Inferior parietal cortex (tissue), 1 donor: Measurements from ENCODE around the gene RPS6KL1.

Experiments used
- DNase-seq: peaks from one replicate; pipeline ENCODE4 v3.0.0-alpha.2; 2016; ENCODE audit errors: extremely low spot score

The RPS6KL1 gene

DNA sequence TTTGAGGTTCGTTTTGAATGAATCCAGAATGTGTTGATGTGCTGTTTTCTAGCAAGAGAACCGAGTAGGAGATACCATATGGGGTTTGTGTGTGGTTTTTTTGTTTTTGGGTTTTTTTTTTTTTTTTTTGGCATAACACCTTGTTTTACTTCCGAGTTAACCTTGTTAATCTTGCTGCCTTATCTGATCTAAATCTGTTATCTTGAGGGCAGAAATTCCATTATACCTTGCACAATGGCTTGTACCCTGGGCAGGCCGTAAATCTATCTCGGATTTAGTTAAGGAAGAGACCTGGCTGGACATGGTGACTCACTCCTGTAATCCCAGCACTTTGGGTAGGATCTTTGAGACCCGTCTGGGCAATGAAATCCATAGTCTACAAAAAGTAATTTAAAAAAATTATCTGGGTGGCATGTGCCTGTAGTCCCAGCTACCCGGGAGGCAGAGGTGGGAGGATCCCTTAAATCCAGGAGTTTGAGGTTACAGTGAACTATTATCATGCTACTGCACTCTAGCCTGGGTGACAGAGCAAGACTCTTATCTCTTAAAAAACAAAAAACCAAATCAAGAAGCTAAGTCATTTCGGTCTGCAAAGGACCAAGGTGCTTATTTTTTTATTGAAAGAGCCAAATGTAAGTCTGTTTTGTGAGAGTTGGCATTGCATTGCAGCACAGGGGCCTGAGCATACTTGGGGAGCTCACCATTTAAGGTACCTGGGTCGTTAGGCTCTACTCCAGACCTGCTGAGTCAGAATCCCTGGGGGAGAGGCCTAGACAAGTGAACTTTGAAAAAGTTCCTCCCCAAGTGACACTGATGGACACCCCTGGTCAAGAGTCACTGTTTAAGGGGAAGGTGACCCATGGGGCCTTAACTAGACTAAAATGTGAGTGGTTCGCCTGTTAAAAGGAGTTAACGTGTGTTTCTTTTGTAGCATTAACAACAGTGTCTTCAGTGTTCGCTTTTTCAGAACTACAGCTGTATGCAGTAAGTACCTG, 34.6 kb downstream of the RPS6KL1 start:
- no peak for DNase-seq

DNA sequence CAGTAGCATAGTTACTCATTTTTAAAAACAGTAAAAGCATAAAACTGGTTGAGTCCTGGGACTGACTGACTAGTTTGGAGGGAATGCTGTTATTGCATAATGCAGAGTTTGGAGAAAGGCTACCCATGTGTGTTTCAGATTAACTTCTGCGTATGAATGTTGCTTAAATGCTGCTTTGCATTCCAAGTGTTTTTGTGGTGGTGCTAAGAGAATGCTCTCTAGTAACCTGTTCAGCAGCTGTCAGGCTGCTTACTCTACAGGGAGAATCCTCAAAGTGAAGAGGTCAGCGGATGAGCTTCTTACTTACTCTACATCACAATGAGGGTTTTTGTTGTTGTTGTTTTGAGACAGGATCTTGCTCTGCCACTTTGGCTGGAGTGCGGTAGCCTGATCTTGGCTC, 37.1 kb downstream of the RPS6KL1 start:
- DNase-seq = no peak

DNA sequence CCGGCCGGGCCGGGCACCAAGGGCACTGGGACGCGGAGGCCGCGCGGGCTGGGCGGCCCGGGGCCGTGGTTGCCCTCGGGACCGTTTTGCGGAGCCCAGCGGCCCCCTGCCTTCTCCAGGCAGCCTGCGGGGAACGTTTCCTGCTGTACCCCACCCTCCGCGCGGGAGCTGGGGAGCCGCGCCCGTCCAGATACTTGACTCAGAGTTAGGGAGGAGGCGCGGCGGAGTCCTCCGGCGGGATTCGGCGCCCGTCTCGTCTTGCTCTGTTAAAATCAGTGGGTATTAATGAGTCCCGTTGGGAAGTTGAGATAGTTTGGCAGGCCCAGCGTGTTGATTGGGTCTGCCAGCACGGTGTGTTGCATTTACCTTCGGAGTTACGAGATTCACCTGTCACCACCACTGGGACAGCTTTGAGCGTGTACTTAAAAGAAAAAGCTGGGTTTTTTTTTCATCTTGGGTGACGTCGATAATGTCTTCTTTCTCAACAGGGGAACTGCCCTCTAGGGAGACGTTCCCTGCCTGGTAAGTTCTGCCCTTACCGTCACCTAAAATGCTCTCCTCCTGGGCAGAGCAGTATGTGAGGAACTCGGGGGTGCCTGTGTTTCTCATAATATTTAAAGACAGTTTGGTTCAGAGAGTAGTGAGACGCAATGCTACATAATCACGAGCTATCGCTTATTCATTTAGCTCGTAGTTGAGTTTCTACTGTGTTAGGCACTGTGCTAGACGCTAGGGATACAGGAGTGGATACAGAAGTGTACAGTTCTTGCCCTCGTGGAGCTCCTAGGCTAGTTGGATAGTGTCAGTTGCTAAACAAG, 40.7 kb downstream of the RPS6KL1 start:
- no peak for DNase-seq

DNA sequence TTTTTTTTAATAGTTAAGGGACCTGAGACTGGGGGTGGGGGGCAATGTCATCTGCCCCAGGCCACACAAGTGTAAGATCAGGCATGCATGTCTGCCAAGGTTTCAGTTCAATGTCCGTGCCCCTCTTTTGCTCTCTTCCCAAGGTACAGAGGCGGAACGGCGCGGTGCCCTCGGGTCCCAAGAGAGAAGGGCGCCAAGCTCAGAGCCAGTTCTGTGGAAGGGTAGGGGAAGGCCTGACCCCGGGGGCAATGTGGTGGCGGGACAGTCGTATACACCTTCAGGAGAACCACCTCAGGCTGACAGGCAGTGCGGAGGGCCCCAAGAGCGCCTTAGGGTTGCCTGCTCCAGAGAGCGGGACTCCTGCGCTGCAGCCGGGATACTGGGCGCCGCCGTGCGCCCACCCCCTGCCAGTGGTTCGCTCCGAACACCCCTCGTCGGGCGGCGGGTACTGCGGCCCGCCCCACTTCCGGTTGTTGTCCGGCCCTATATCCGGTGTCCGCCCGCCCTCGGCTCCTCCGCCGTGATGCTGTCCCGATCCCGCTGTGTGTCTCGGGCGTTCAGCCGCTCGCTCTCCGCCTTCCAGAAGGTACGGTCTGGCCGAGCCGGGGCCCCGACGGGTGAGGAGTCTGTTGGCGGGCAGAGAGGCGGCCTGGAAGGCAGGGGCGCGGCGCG, 41.5 kb downstream of the RPS6KL1 start, which contains the start of gene DLST:
DLST (plus strand) TSS at position 486 of the 672 bp plus-strand sequence; CDS start at position 524, 38 bp downstream.
- DNase-seq = peak; percentile 84

DNA sequence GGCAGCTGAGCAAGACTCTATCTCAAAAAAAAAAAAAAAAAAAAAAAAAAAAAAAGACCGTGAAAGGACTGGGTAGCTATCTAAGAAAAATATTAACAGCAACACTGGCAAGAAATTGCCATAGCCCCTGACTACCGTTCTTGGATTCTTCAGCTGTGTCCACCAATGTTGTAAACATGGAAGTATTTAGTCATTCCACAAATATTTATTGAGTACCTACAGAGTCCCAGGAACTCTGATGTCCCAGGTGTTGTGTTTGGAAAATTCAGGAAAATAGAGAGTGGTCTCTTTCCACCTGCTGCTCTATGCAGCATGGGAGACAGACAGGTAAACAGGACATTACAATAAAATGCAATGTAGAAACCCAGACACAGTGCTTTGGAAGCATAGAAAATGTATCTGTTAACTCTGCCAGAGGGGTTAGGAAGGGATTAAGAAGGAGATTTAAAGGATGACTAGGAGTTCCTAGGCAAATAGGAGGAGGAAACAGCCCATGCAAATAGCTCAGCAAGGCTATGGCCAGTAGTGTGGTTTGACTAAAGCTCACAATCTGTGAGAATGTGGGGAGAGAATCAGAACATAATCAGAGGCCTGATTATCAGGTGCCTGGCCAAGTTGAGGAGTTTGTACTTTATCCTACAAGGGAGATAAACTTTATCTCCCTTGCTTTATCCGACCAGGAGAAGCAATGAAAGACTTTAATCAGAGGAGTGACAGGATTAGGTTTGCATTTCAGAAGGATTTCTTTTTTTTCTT, 43.5 kb downstream of the RPS6KL1 start:
- DNase-seq = no peak

DNA sequence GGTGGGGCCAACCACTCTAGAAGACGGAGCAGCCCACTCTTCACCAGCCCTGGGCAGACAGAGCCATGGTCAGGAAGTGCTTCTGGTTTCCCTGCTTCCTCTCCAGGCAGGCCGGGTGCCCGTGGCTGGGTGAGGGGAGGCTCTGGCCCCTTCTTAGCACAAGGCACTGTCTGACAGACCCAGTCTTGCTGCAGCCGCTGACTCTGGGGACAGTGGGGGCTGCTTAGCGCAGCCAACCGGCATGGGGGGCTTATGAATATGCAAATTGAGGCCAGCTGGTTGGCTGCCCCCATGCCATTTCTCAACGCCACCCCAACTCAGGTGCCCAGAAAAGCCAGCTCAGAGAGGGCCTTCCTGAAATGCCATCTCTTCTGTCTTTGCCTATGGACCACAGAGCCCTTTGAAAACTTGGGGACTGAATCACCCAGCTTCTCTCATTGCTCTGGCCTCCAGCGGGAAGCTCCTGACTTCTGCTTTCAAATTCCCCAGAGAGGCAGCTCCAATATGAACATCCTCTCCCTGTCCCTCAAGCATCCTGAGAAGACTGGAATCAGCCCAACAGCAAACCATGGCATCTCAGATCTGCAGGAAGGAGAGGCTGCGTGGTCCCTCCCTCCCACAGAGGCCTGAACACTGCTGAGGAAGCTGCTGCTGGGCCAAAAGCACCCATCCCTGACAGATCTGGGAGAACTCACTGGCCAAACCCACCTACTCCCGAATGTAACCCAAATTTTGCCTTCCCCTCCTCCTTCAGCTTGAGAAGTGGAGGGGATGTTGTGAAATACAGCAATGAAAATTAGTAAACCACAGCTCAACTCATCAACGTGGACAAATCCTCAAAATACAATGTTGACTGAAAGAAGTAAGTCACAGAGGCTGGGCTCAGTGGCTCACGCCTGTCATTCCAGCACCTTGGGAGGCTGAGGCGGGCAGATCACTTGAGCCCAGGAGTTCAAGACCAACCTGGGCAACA, 46.8 kb downstream of the RPS6KL1 start, which contains the start of gene PROX2:
PROX2 (minus strand) TSS at position 205 of the 973 bp plus-strand sequence. CDS start 12,311 bp downstream, outside the sequence.
- DNase-seq = no peak

DNA sequence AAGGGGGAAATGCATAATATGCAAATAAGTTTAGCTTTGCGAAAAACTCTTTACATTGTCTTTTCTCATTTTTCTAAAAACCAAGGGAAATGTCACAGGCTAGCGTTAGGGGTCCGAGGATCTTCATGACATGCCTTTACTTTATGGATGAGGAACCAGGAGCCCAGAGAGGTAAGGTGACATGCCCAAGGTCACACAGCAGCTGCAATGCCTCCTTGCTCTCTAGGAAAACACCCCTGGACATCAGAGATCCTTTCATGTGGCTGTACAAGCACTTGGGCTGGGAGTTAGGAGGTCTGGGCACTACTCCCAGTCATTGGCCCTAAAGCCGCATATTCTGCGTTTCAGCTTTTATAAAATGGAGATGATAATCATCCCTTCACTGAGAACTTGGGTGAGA, 47.9 kb downstream of the RPS6KL1 start:
- no peak for DNase-seq

DNA sequence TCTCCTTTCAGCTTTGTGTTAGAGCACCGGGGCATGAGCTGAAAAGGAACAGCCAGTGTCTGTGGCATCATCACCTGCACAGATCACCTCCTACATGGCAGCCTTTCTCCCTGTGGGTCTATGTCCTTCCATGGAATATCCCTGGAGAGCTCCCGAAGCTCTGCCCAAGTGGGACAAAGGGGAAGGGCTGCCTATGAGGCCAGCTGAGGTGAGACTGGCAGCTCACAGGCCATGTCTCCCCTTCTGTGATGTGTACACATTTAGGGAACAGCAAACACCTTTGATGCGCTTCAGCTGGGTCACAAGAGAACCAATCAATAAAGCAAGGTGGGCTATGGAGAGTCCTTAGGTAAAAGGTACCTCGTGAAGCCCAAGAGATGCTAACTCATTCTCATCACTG, 51.2 kb downstream of the RPS6KL1 start:
- no peak for DNase-seq

DNA sequence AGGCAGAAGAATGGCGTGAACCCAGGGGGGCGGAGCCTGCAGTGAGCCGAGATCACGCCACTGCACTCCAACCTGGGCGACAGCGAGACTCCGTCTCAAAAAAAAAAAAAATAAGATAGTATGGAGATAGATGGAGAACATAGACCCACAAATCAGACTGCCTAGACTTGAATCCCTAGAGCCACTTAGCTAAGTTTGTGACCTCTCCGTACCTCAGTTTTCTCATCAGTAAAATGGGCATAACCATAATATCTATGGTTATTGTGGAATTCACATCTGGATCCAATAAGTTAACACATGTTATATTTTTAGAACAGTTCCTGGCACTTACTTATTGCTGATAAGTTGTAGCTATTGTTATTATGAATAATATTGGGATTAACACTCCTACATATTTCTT, 54.3 kb downstream of the RPS6KL1 start:
- no peak for DNase-seq

DNA sequence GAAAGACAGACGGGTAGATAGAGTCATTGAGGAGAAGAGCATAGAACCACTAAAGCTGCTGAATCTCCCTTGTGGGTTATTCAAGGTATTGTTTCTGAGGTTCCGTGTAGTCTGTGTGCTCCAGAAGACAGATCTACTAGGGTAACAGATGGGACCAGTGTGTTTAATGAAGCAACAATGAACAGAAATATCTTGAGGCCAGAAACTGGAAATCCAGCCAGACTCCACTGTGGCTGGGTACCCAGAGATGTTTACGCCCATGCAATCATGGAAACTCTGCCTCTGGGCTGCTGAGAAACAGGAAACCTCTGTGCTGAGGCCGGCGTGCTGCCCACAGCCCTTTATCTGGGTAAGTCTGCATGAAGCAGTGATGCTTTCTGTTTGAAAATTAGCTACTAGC, 55.4 kb downstream of the RPS6KL1 start:
- DNase-seq = peak; percentile 54

DNA sequence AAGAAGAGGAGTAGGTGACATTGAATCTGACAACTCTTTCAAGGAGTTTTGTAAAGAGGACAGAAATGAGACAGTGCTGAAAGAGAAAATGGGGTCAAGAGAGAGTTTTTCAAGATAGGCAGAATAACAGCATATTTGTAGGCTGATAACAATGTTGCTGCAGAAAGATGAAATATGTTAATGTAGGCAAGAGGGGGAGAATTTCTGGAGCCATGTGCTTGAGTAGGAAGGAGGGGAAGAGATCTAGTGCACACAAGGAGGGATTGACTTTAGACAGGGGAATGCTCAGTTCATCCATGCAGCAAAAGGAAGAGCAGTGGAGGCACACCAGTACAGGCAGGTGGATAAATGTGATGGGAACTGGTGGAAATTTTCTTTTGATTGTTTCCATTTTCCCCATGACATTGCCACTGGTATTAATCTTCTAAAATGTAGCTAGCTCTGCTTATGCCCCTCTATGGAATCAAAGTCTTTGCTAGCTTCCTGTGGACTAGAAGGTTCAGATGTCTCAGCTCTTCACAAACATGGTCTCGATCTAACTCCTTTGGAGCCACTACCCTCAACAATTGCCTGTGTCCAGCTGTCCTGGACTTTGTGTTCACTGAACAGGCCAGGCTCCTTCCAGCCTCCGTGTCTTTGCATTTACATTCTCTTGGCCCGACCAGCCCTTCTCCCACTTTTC, 56.2 kb downstream of the RPS6KL1 start:
- no peak for DNase-seq

DNA sequence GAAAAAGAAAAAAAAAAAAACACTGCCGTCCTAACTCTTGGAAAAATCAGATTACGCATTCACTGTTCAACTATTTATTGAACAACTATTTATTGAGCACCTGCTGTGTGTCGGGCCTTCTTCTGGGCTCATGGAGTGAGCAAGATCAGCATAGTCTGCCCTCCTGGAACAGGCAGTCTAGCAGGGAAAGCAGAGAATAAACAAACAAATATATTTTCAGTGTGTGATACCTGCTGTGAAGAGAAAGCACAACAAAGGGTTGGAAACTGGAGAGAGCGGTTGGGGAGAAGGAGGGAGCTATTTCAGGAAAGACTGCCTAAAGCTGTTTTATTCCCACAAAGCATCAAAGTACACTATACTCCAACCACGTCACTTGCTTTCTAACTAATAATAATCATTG, 57.9 kb downstream of the RPS6KL1 start:
- DNase-seq = no peak

DNA sequence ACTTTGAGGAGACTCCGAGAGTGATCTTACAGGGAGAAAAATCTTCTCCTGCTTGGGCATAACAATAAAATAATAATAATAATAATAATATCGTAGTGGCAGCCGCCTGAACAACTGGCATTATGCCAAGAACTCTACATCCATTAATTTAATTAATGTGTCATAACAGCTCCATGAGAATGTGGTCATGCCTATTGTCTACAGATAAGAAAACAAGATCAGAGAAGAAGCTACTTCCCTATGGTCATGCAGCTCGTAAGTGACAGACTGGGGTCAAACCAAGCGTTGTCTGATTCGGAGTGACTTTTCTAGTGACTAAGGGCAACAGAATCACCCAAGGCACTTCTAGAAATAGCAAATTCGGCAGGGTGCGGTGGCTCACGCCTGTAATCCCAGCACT, 58.9 kb downstream of the RPS6KL1 start:
- no peak for DNase-seq

DNA sequence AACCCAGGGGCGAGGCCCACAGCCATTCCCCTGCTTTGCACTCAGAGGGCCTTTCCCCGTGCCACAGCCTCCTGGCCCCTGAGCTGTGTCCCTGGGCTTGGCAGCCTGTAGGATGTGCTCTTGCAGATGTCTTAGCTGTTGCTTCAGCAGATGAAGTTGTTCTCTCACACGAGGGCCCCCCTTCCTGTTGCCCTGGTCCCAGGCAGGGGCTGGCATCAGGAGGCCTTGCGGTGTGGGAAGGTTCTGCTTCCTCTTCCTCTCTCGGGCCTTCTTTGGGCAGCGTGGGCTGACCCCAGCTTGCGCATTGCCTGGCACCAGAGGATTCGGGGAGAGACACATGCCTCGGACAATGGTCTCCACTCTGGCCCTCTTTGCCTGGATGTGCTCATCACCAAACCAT, 59.8 kb downstream of the RPS6KL1 start:
- no peak for DNase-seq

DNA sequence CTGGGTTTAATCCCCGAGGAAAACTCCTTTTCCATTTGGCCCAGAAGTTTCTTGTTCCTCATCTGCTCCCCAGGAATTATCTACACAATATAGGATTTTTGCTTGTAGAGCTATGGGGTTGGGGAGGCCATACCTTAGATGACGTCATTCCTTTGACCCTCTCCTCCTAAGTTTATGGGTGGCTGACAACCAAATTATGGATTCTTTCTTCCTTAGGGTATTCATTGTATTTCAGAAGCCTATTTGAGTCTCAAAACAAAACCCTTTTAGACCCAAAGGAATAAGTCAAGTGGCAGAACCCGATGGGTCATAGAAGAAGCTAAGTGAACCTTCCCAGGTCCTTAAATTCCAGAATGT, 61.3 kb downstream of the RPS6KL1 start:
- no peak for DNase-seq

DNA sequence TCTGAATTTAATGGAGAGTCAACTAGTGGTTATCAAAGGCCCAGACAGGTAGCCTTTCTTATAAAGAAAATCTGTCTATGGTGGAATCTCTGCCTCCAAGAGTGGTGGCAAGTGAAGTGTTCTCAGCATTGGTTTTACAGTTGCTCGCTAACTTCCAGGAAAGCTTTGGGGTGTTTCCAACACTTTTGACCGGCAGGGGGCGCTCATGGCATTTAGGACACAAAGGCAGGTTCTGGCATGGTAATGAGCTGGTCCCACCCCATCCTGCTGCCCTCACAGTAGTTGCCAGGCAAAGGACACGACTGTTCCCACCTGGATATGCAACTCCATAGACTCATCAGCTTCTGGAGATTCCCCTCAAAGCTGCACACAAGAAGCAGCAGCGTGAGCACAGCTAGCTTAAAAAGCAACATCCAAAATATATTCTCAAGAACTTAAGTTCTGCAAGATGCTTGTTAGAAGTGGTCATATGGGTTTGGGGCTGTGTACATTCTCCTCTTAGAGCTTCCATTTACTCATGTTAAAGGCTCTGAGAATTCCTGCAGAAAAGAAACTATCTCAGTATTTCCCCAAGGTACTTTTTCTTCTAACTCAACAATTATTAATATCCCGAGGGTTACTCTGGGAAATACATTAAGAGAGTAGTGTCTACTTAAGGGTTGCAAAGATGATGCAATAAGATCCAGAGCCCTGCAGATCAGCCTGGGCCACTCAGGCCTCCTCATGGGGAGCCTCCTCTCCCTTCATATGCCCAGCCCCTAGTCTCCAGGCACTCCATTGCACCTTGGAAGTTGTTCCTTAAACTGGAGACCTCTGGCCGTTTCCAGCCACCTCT, 61.9 kb downstream of the RPS6KL1 start:
- DNase-seq = peak; percentile 94

DNA sequence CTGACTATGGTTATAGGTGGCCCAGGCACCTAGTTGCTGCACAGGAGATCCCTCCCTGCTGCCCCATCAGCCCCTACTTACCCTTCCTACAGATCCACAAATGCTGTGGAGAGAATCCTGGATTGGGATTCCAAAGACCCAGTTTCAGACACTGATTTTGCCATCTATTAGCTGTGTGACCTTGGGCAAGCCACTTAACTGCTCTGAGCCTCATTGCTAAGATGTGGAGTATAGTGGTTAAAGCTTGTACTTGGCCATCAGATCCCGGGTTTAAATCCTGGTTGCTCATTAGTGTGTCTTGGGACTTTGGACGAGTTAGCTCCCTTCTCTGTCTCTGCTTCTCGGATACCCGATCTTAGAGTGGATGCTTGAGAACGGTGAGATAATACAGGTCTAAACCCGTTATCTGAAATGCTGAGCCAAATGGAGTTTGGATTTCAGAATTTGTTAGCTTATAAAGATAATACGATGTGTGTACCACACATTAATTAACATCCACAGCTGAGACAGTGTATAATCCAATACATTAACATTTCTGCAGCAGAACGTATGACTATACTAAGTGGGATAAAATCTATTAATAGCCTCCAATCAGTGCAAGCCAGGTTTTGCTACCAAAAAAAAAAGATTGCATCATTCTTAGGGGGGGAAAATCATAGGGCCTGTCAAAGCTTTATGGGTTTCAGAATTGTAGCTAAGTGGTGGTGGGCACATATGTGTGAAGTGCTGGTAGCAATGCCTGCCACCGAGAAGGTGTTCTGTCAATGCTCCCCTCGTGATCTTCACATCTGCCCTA, 63.1 kb downstream of the RPS6KL1 start:
- DNase-seq = no peak

DNA sequence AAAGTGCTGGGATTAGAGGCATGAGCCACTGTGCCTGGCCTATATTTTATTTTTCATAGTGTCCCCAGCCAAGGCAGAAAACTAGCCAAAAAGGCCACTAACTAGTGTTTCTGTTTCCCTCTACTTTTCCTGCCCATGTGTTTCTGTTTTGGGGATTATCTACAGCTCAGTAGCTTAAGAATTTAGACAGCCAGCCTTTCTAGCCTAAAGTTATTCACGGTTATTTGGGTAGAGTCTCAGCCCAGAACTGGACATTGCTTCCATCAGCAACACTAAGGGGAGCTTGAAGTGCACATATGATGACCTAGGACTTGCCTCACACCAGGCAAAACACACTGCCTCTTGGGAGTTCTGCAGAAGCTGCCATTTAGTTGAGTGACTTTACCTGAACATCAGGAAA, 65.0 kb downstream of the RPS6KL1 start:
- DNase-seq = no peak
